Calu3 (cell line): Measurements from ENCODE around the gene KCNMB1. TPM values are rescaled to one million over a fixed set of nuclear protein-coding genes. Genes with fewer than 3 reads are reported as not detected.

Experiments
- BruUV-seq: library from RNA; stranded (reverse); fragments of 400-500 nt; replicated peaks from 2 replicates; lab custom pipeline; 2021; lab: Mats Ljungman, UMichigan
- CTCF ChIA-PET: fragments of 300-600 bp; sonication (Branson Sonifier 250); formaldehyde crosslinking; loops from one replicate; lab custom pipeline; 2022; ENCODE audit warnings: antibody characterized with exemption; lab: Charles Lee
- DNase-seq: peaks from one replicate; pipeline ENCODE4 v3.0.0; 2022
- H3K27ac Mint-ChIP-seq: one replicate; pipeline ENCODE4 v1.8.0; 2022; ENCODE audit warnings: mixed read lengths; ENCODE audit not compliant: unreplicated experiment
- H3K27me3 Mint-ChIP-seq: one replicate; pipeline ENCODE4 v1.8.0; 2022; ENCODE audit warnings: mixed read lengths; ENCODE audit not compliant: unreplicated experiment
- H3K36me3 Mint-ChIP-seq: one replicate; pipeline ENCODE4 v1.8.0; 2022; ENCODE audit warnings: mild to moderate bottlenecking, moderate library complexity, mixed read lengths; ENCODE audit not compliant: insufficient read depth, unreplicated experiment
- H3K4me1 Mint-ChIP-seq: one replicate; pipeline ENCODE4 v1.8.0; 2022; ENCODE audit warnings: mild to moderate bottlenecking, low read depth, mixed read lengths; ENCODE audit not compliant: unreplicated experiment
- H3K4me3 Mint-ChIP-seq: one replicate; pipeline ENCODE4 v1.8.0; 2022; ENCODE audit warnings: mild to moderate bottlenecking, low read depth, moderate library complexity, mixed read lengths; ENCODE audit not compliant: unreplicated experiment
- H3K9me3 Mint-ChIP-seq: one replicate; pipeline ENCODE4 v1.8.0; 2022; ENCODE audit warnings: low read depth, mixed read lengths; ENCODE audit not compliant: unreplicated experiment
- CTCF ChIP-seq: fragments of 200-600 bp; IDR thresholded peaks from one replicate; pipeline ENCODE4 v1.8.0; 2022; ENCODE audit warnings: antibody characterized with exemption; ENCODE audit not compliant: unreplicated experiment
- intact Hi-C: fragments of 100-400 bp; cut with micrococcal nuclease; formaldehyde crosslinking; loops from one replicate; pipeline ENCODE4 v1.10.0; 2022; ENCODE audit not compliant: unreplicated experiment
- total RNA-seq: library from RNA; stranded (reverse); gene quantifications from 2 replicates; pipeline ENCODE4 v1.2.3, GENCODE V29; 2022

The KCNMB1 gene
- total RNA-seq, 1 experiment from 2014 or later: not detected

DNA sequence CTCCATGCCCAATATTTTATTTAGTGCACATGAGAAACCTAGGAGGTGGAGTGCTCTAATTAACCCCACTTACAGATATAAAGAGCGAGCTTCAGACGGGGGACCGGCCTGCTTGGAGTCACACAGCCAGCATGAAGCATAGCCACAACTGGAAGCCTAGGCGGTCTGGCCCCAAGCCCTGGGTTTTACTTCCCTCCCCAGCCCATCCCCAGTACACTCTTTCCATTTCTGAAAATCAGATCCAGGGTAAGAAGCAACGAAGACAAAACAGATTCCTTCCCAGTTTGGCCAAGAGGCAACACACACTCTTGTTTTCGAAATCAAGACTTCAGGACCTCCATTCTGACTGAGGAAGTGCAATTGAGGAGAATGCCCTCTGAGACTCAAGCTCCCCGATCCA is 27.1 kb downstream of the KCNMB1 start:
- intact Hi-C loops: no loop called here
- no peak for DNase-seq

GRCh38 chr5:170361616-170362015 is 27.6 kb downstream of the KCNMB1 start:
- BruUV-seq: no TSS peak
- DNase-seq: no peak
- H3K9me3 Mint-ChIP-seq: no peaks in the 10 kb centered on the region
- peaks cover 72% of the 10 kb centered on the region for H3K27me3 Mint-ChIP-seq
- H3K4me3 Mint-ChIP-seq: no peak overlapping the region
- TF ChIP-seq CTCF: no peak
- no peaks in the 10 kb centered on the region for H3K36me3 Mint-ChIP-seq
- intact Hi-C loops: no loop called here
- H3K27ac Mint-ChIP-seq: no peak overlapping the region
- no peaks in the 10 kb centered on the region for H3K4me1 Mint-ChIP-seq
- CTCF ChIA-PET: no interaction called here

More for the DNA sequence above, 27.1 kb downstream of the KCNMB1 start:
- CTCF ChIA-PET: no interaction called here
- Mint-ChIP-seq H3K4me1 (no peaks in the 10 kb centered on the region), H3K9me3 (no peaks in the 10 kb centered on the region), H3K27ac (no peak overlapping the region), H3K36me3 (no peaks in the 10 kb centered on the region), H3K4me3 (no peak overlapping the region), H3K27me3 (peaks cover 72% of the 10 kb centered on the region)
- TF ChIP-seq CTCF: no peak
- no TSS peak for BruUV-seq

- H3K4me1 Mint-ChIP-seq: no peaks in the 10 kb centered on the region
- no peak for TF ChIP-seq CTCF
- no peaks in the 10 kb centered on the region for H3K36me3 Mint-ChIP-seq
- no peak overlapping the region for H3K27ac Mint-ChIP-seq
- DNase-seq: no peak
- no peak overlapping the region for H3K4me3 Mint-ChIP-seq
- intact Hi-C loops: no loop called here
- peaks cover 76% of the 10 kb centered on the region for H3K27me3 Mint-ChIP-seq
- BruUV-seq: no TSS peak
- CTCF ChIA-PET: no interaction called here
- H3K9me3 Mint-ChIP-seq: no peaks in the 10 kb centered on the region
These were observed 28.1 kb downstream of the KCNMB1 start for GRCh38 chr5:170361116-170361515.

- Mint-ChIP-seq H3K4me1 (no peaks in the 10 kb centered on the region), H3K9me3 (no peaks in the 10 kb centered on the region), H3K27ac (no peak overlapping the region), H3K4me3 (no peak overlapping the region), H3K36me3 (no peaks in the 10 kb centered on the region), H3K27me3 (peaks cover 80% of the 10 kb centered on the region)
- no TSS peak for BruUV-seq
- DNase-seq: no peak
- CTCF ChIA-PET: no interaction called here
- intact Hi-C loops: no loop called here
- no peak for TF ChIP-seq CTCF
These were observed 28.5 kb downstream of the KCNMB1 start for GRCh38 chr5:170360709-170361108.
